Measurements from ENCODE around the gene TMEM25.

GRCh38 chr11:118532852-118533768, 2.1 kb downstream of the TMEM25 start:
- TF ChIP-seq ZNF274 (IDR thresholded peaks at IDR 0.05; ENCODE audit: low read length) (no peak), ZNF274 (tag by site-specific recombination; IDR thresholded peaks at IDR 0.05; ENCODE audit: borderline replicate concordance) (no peak), CTCF (tag by site-specific recombination; IDR thresholded peaks at IDR 0.05) (no peak), ZNF426 (tag by site-specific recombination; IDR thresholded peaks at IDR 0.05) (no peak), BCL11B (tag by site-specific recombination; IDR thresholded peaks at IDR 0.05; ENCODE audit: low read depth) (no peak), ZNF501 (tag by site-specific recombination; IDR thresholded peaks at IDR 0.05) (no peak)

Measured in HEK293 (cell line).